Stimulated activated CD8-positive, alpha-beta memory T cell treated with anti-CD3 and anti-CD28 coated beads, Interleukin-12 subunit alpha, Interleukin-12 subunit beta, amount 100 ng/mL, for 4 hours (primary cell): ENCODE data around the gene LPIN1.

Source experiments
- DNase-seq: peaks from one replicate; pipeline ENCODE4 v3.0.0-alpha.2; 2020; ENCODE audit warnings: low read depth

LPIN1 gene

GRCh38 chr2:11746376-11746806 lies at the start of gene LPIN1:
TSS of gene LPIN1 (plus strand) at chr2:11746632. CDS start at chr2:11765542, 18,910 bp downstream.
- DNase-seq, result peak; percentile 82

- DNase-seq, result no peak
Measured at GRCh38 chr2:11696736-11697102, 49.7 kb upstream of the LPIN1 start.

- DNase-seq, result no peak
Measured at GRCh38 chr2:11697103-11697871, 49.1 kb upstream of the LPIN1 start.

- no peak for DNase-seq
Measured at GRCh38 chr2:11698009-11698922, 48.2 kb upstream of the LPIN1 start.

GRCh38 chr2:11699686-11700670 lies 46.5 kb upstream of the LPIN1 start:
- DNase-seq, result no peak

GRCh38 chr2:11701206-11701605 lies 45.2 kb upstream of the LPIN1 start:
- DNase-seq, result no peak

- DNase-seq, result no peak
Measured at GRCh38 chr2:11701751-11702301, 44.6 kb upstream of the LPIN1 start.

GRCh38 chr2:11702946-11703345 lies 43.5 kb upstream of the LPIN1 start:
- no peak for DNase-seq

GRCh38 chr2:11703700-11704099 lies 42.7 kb upstream of the LPIN1 start:
- DNase-seq, result no peak

- DNase-seq, result no peak
Measured at GRCh38 chr2:11705063-11705462, 41.4 kb upstream of the LPIN1 start.

- DNase-seq, result no peak
Measured at GRCh38 chr2:11705711-11706110, 40.7 kb upstream of the LPIN1 start.

- no peak for DNase-seq
Measured at GRCh38 chr2:11708106-11708505, 38.3 kb upstream of the LPIN1 start.

- no peak for DNase-seq
Measured at GRCh38 chr2:11709293-11709692, 37.1 kb upstream of the LPIN1 start.

GRCh38 chr2:11710210-11710609 lies 36.2 kb upstream of the LPIN1 start:
- DNase-seq, result no peak

- DNase-seq, result no peak
Measured at GRCh38 chr2:11710632-11711353, 35.6 kb upstream of the LPIN1 start.

- DNase-seq, result no peak
Measured at GRCh38 chr2:11711354-11711716, 35.1 kb upstream of the LPIN1 start.

GRCh38 chr2:11711751-11712150 lies 34.7 kb upstream of the LPIN1 start:
- no peak for DNase-seq

- DNase-seq, result no peak
Measured at GRCh38 chr2:11712866-11713265, 33.6 kb upstream of the LPIN1 start.

- DNase-seq, result no peak
Measured at GRCh38 chr2:11713815-11714214, 32.6 kb upstream of the LPIN1 start.

- DNase-seq, result no peak
Measured at GRCh38 chr2:11715987-11716652, 30.3 kb upstream of the LPIN1 start.
